Neural cell (in vitro differentiated cells): Measurements from ENCODE around the gene XKR3. TPM values are rescaled to one million over a fixed set of nuclear protein-coding genes. Genes with fewer than 3 reads are reported as not detected.

Experiments
- H2AFZ ChIP-seq: fragments of 200-600, 300-800 bp; sonication (generic), shearing (Covaris generic); 2 replicates; pipeline ENCODE4 v1.6.0; 2014; ENCODE audit warnings: low read depth, mild to moderate bottlenecking, antibody characterized with exemption, low read length, moderate library complexity
- H3F3A ChIP-seq: fragments of 200-600 bp; shearing (Covaris generic); 2 replicates; pipeline ENCODE4 v1.6.1; 2016; ENCODE audit warnings: mild to moderate bottlenecking, moderate library complexity, mixed read lengths, antibody characterized with exemption, low read length; ENCODE audit not compliant: insufficient read depth, poor library complexity, severe bottlenecking
- H3K27ac ChIP-seq: fragments of 200-600, 300-800 bp; sonication (generic), shearing (Covaris generic); 2 replicates; pipeline ENCODE4 v1.5.1; 2014; ENCODE audit warnings: mild to moderate bottlenecking, low read length, moderate library complexity
- H3K27me3 ChIP-seq: fragments of 300-800, 200-600 bp; sonication (generic), shearing (Covaris generic); 2 replicates; pipeline ENCODE4 v1.6.0; 2014; ENCODE audit warnings: mild to moderate bottlenecking, low read depth, low read length, moderate library complexity; ENCODE audit not compliant: insufficient read depth
- H3K36me3 ChIP-seq: fragments of 300-800, 200-600 bp; sonication (generic), shearing (Covaris generic); 2 replicates; pipeline ENCODE4 v1.5.1; 2014; ENCODE audit warnings: mild to moderate bottlenecking, antibody characterized with exemption, low read length, moderate library complexity; ENCODE audit not compliant: insufficient read depth
- H3K4me2 ChIP-seq: fragments of 300-800, 200-600 bp; sonication (generic), shearing (Covaris generic); 2 replicates; pipeline ENCODE4 v1.6.0; 2014; ENCODE audit warnings: mild to moderate bottlenecking, low read length
- H3K4me3 ChIP-seq: fragments of 300-800, 200-600 bp; sonication (generic), shearing (Covaris generic); 2 replicates; pipeline ENCODE4 v1.5.1; 2014; ENCODE audit warnings: mild to moderate bottlenecking, low read length, moderate library complexity
- H3K79me2 ChIP-seq: fragments of 200-600 bp; shearing (Covaris generic); replicated peaks from 2 replicates; pipeline ENCODE4 v1.6.0; 2014; ENCODE audit warnings: mild to moderate bottlenecking, low read length, moderate library complexity; ENCODE audit not compliant: insufficient read depth
- H3K9ac ChIP-seq: fragments of 300-800, 200-600 bp; sonication (generic), shearing (Covaris generic); 2 replicates; pipeline ENCODE4 v1.6.1; 2016; ENCODE audit warnings: mild to moderate bottlenecking, low read length, mixed read lengths
- H3K9me2 ChIP-seq: fragments of 200-600 bp; shearing (Covaris generic); 2 replicates; pipeline ENCODE4 v1.6.1; 2016; ENCODE audit warnings: mild to moderate bottlenecking, low read length, mixed read lengths; ENCODE audit not compliant: insufficient read depth
- H3K9me3 ChIP-seq: fragments of 200-600, 300-800 bp; sonication (generic), shearing (Covaris generic); 2 replicates; pipeline ENCODE4 v1.6.1; 2016; ENCODE audit warnings: mild to moderate bottlenecking, mixed run types, low read length, moderate library complexity, mixed read lengths
- H4K20me1 ChIP-seq: fragments of 200-600 bp; shearing (Covaris generic); 2 replicates; pipeline ENCODE4 v1.6.1; 2016; ENCODE audit warnings: mild to moderate bottlenecking, mixed run types; ENCODE audit not compliant: insufficient read depth
- CTCF ChIP-seq: fragments of 450-650 bp; IDR thresholded peaks from 2 replicates; pipeline ENCODE4 v1.5.1; 2014; ENCODE audit warnings: antibody characterized with exemption, mild to moderate bottlenecking, moderate library complexity; ENCODE audit not compliant: poor library complexity, severe bottlenecking
- EP300 ChIP-seq: fragments of 450-650 bp; conservative IDR thresholded peaks from 2 replicates; pipeline ENCODE4 v1.6.1; 2014; ENCODE audit warnings: antibody characterized with exemption, mild to moderate bottlenecking, moderate library complexity; ENCODE audit not compliant: poor library complexity, severe bottlenecking
- EZH2 ChIP-seq: fragments of 200-600, 300-800 bp; shearing (Covaris generic), sonication (generic); IDR thresholded peaks from 2 replicates; pipeline ENCODE4 v1.6.1; 2014; ENCODE audit warnings: antibody characterized with exemption, low read length, borderline replicate concordance, mild to moderate bottlenecking; ENCODE audit not compliant: insufficient read depth, poor library complexity, severe bottlenecking
- MXI1 ChIP-seq: fragments of 450-650 bp; conservative IDR thresholded peaks from 2 replicates; pipeline ENCODE4 v1.6.1; 2014; ENCODE audit warnings: antibody characterized with exemption, mild to moderate bottlenecking; ENCODE audit not compliant: poor library complexity, severe bottlenecking
- POLR2AphosphoS5 ChIP-seq: IDR thresholded peaks from 2 replicates; pipeline ENCODE4 v1.6.1; 2012
- RAD21 ChIP-seq: fragments of 450-650 bp; conservative IDR thresholded peaks from 2 replicates; pipeline ENCODE4 v1.6.1; 2014; ENCODE audit warnings: antibody characterized with exemption, mild to moderate bottlenecking, moderate library complexity
- REST ChIP-seq: IDR thresholded peaks from 2 replicates; pipeline ENCODE4 v1.6.1; 2012; ENCODE audit warnings: borderline replicate concordance
- SMC3 ChIP-seq: fragments of 450-650 bp; conservative IDR thresholded peaks from 2 replicates; pipeline ENCODE4 v1.6.1; 2014; ENCODE audit warnings: antibody characterized with exemption, mild to moderate bottlenecking, moderate library complexity; ENCODE audit not compliant: poor library complexity
- TAF1 ChIP-seq: IDR thresholded peaks from 2 replicates; pipeline ENCODE4 v1.6.1; 2012; ENCODE audit warnings: low read depth
- polyA plus RNA-seq: library from polyadenylated mRNA; depleted of rRNA; stranded (reverse); fragments of >200 nt; gene quantifications from 2 replicates; pipeline ENCODE4 v1.2.3, GENCODE V29; 2014

XKR3 gene
- polyA plus RNA-seq, 1 donor from 2014 or later, result not detected

GRCh38 chr22:16844529-16844928, 19.3 kb upstream of the XKR3 start:
- TF ChIP-seq POLR2AphosphoS5 (no peak), RAD21 (no peak), MXI1 (no peak)
- no peak overlapping the region for H3K9ac ChIP-seq
- no peaks in the 10 kb centered on the region for H3K27me3 ChIP-seq
- H3K4me3 ChIP-seq, result no peak overlapping the region
- peaks cover 5% of the 10 kb centered on the region for H3K9me3 ChIP-seq
- no peak overlapping the region for H3K27ac ChIP-seq
- H3K4me2 ChIP-seq, result no peak overlapping the region
- no peaks in the 10 kb centered on the region for H3K9me2 ChIP-seq
- no peak overlapping the region for H2AFZ ChIP-seq
- H3F3A ChIP-seq, result no peaks in the 10 kb centered on the region
- no peaks in the 10 kb centered on the region for H3K79me2 ChIP-seq
- no peaks in the 10 kb centered on the region for H3K36me3 ChIP-seq
- H4K20me1 ChIP-seq, result no peaks in the 10 kb centered on the region

- no peak overlapping the region for H3K27ac ChIP-seq
- H2AFZ ChIP-seq, result no peak overlapping the region
- H3K4me2 ChIP-seq, result no peak overlapping the region
- H3K9me3 ChIP-seq, result no peaks in the 10 kb centered on the region
- TF ChIP-seq RAD21, result no peak
- no peak for TF ChIP-seq TAF1
- TF ChIP-seq MXI1, result no peak
- no peak for TF ChIP-seq REST
- TF ChIP-seq POLR2AphosphoS5, result no peak
- no peak for TF ChIP-seq SMC3
- no peak for TF ChIP-seq EZH2
- TF ChIP-seq EP300, result no peak
- TF ChIP-seq CTCF, result no peak
- no peaks in the 10 kb centered on the region for H4K20me1 ChIP-seq
- H3K9me2 ChIP-seq, result no peaks in the 10 kb centered on the region
- no peak overlapping the region for H3K4me3 ChIP-seq
- no peak overlapping the region for H3K9ac ChIP-seq
- no peaks in the 10 kb centered on the region for H3F3A ChIP-seq
- H3K36me3 ChIP-seq, result no peaks in the 10 kb centered on the region
- no peaks in the 10 kb centered on the region for H3K79me2 ChIP-seq
- H3K27me3 ChIP-seq, result no peaks in the 10 kb centered on the region
Observed at GRCh38 chr22:16838073-16838472, 12.9 kb upstream of the XKR3 start.

GRCh38 chr22:16834971-16835370, 9.8 kb upstream of the XKR3 start:
- Histone ChIP-seq H3K9me2 (no peaks in the 10 kb centered on the region), H4K20me1 (no peaks in the 10 kb centered on the region), H3K9me3 (no peaks in the 10 kb centered on the region), H3K79me2 (no peaks in the 10 kb centered on the region), H3K9ac (no peak overlapping the region), H3K4me2 (no peak overlapping the region), H2AFZ (no peak overlapping the region), H3K36me3 (no peaks in the 10 kb centered on the region), H3K4me3 (no peak overlapping the region), H3K27ac (no peak overlapping the region), H3K27me3 (no peaks in the 10 kb centered on the region), H3F3A (no peaks in the 10 kb centered on the region)
- TF ChIP-seq CTCF, result no peak
